Measurements from ENCODE around the gene DPP6.

DPP6 gene

DNA sequence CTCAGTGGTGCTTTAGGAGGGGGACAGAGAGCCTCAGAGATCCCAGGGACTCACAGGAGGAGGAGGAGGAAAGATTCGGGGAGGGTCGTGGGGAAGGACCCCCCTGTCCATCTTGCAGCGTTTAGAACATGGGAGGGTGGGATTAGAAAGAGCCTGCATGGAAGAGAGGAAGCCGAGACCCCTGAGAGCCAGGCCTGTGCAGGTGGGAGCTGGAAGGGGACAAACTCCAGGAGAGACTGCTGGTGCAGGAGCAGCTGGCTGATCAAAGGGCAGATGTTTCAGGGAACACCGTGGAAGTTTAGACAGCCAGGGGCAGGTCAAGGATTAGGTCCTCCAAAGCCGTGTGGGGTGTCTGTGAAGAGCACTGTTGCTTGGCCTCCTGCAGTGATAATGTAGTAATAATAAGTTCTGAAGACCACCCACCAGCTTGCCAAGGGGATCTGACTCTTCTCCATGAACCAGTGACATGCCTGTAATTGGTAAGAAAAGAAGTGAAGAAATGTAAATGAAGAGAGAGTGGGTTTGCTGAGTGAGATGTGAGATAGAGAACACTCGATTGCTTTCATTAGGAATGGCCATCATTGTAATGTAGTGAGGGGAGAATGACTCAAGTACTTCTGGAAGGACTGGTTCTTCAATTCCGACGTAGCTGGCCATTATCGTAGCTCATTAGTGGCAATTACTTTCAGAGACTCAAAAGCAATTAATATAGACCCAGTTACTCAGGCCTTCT is 525.1 kb downstream of the DPP6 start:
- H3K4me3 ChIP-seq (ENCODE audit: low read depth, low read length) = no peak overlapping the region
- POLR2A ChIA-PET = no interaction called here
- no peak for TF ChIP-seq CTCF (IDR thresholded peaks at IDR 0.05; ENCODE audit: insufficient read depth, low read length, missing control alignments)
- DNase-seq (ENCODE audit: low read depth, low spot score) = no peak
- CTCF ChIA-PET = no interaction called here

GRCh38 chr7:154578336-154578735 is 526.1 kb downstream of the DPP6 start:
- DNase-seq (ENCODE audit: low read depth, low spot score) = no peak
- TF ChIP-seq CTCF (IDR thresholded peaks at IDR 0.05; ENCODE audit: insufficient read depth, low read length, missing control alignments) = no peak
- H3K4me3 ChIP-seq (ENCODE audit: low read depth, low read length) = no peak overlapping the region
- ChIA-PET CTCF (no interaction called here), POLR2A (no interaction called here)

DNA sequence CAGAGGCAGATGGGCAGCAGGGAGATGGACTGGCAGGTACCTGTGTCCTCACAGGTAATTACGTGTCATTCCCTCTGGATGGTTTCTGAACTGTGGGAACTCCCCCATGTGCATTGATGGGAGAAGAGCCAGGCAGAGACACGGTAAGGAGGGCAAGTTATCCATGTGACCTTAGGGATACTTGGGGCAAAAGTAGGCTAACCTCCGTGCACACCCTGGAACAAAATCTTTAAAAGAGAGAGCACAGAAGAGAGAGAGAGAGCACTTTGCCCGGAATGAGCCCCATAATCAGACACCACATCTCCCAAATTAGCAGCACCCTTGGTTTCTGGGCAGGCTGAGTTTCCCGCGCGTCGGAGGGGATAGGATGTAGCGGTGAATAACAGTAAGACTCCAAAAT is 527.5 kb downstream of the DPP6 start:
- POLR2A ChIA-PET = no interaction called here
- H3K4me3 ChIP-seq (ENCODE audit: low read depth, low read length) = no peak overlapping the region
- DNase-seq (ENCODE audit: low read depth, low spot score) = no peak
- CTCF ChIA-PET = no interaction called here
- no peak for TF ChIP-seq CTCF (IDR thresholded peaks at IDR 0.05; ENCODE audit: insufficient read depth, low read length, missing control alignments)

DNA sequence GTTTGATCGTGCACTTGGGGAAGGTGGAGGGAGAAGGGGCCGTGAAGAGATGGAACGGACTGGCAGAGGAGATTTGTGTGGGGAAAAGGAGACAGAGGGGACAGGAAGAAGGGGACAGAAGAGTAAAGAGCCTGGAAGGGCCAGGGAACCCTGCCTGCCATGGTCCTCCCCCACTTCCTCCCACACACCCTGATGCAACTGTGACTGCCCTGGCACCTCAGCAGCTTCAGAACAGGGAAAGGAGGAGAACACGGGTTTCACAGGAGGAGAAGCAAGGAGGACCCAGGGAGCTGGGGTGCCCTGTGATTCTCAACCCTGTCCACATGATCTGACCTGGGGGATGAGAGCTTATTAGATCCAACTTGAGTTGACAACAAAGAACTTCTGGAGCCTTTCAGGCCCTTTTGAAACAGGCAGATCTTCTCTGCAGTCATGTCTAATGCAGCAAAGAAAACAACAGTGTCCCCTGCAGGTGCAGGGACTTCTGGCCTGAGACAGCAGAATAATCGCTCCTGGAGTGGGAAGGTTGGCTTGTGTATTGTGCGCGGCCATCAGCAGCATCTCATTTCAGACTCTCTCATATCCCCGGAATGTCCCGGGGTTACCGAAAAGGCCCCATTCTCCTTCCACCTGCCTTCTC is 529.2 kb downstream of the DPP6 start:
- no peak for DNase-seq (ENCODE audit: low read depth, low spot score)
- CTCF ChIA-PET = no interaction called here
- no peak for TF ChIP-seq CTCF (IDR thresholded peaks at IDR 0.05; ENCODE audit: insufficient read depth, low read length, missing control alignments)
- POLR2A ChIA-PET = no interaction called here
- no peak overlapping the region for H3K4me3 ChIP-seq (ENCODE audit: low read depth, low read length)

GRCh38 chr7:154583454-154583853 is 531.3 kb downstream of the DPP6 start:
- no peak for TF ChIP-seq CTCF (IDR thresholded peaks at IDR 0.05; ENCODE audit: insufficient read depth, low read length, missing control alignments)
- H3K4me3 ChIP-seq (ENCODE audit: low read depth, low read length) = no peak overlapping the region
- no peak for DNase-seq (ENCODE audit: low read depth, low spot score)
- POLR2A ChIA-PET = no interaction called here
- CTCF ChIA-PET = no interaction called here

DNA sequence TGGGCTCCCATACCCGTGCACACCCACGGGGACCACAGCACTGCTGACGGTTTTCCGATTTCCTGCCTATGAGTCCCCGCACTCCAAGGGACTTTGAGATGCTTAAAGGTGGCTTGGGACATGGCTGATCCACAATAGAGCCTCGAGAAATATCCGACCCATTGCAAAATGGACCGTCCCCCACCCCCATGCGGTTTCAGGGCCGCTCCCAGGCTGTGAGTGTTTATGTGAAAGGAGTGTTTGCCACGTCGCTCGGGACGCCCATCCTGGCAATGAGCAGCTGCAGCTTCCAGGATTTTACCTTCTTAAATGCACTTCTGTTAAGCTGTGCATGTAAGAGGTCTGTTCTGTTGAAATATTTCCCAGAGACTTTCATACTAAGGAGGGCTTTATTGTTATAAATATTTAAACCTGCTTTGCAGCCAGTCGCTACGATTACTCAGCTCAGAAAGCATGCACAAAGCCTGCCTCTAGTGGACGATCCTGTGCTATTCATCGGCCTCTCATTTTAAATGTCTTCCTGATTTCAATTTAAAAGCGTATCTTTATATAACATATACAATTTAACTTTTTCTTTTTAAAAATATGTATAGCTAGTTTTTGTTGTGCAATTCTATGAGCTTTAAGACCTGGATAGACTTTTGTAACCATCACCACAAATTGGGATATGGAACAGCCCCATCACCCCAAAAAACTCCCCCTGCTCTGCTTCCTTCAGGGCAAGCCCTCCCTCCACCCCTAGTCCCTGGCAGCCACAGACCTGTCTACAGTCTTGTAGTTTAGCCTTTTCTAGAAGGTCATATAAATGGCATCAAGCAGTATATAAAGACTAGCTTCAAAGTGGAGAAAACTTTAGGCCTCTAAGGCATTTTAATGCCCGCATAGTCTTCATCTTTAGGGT is 532.4 kb downstream of the DPP6 start:
- CTCF ChIA-PET = no interaction called here
- POLR2A ChIA-PET = no interaction called here
- no peak for TF ChIP-seq CTCF (IDR thresholded peaks at IDR 0.05; ENCODE audit: insufficient read depth, low read length, missing control alignments)
- DNase-seq (ENCODE audit: low read depth, low spot score) = no peak
- no peak overlapping the region for H3K4me3 ChIP-seq (ENCODE audit: low read depth, low read length)
